HG03108 (cell line): ENCODE measurements around the gene HPRT1.

Experiments
- ATAC-seq: cut with Tn5 transposase; IDR thresholded peaks from one replicate; pipeline ENCODE4 v1.9.1; 2021; ENCODE audit warnings: moderate library complexity; ENCODE audit not compliant: unreplicated experiment

Gene HPRT1

GRCh38 chrX:134472041-134472440 is 12.1 kb downstream of the HPRT1 start:
- ATAC-seq, result no peak

- ATAC-seq, result no peak
Measured at GRCh38 chrX:134476284-134476683, 16.3 kb downstream of the HPRT1 start.

GRCh38 chrX:134478374-134478773 is 18.4 kb downstream of the HPRT1 start:
- no peak for ATAC-seq

- no peak for ATAC-seq
Measured at GRCh38 chrX:134480061-134480460, 20.1 kb downstream of the HPRT1 start.

- no peak for ATAC-seq
Measured at GRCh38 chrX:134481339-134481738, 21.4 kb downstream of the HPRT1 start.

GRCh38 chrX:134482371-134482770 is 22.4 kb downstream of the HPRT1 start:
- no peak for ATAC-seq

GRCh38 chrX:134484039-134484438 is 24.1 kb downstream of the HPRT1 start:
- no peak for ATAC-seq

- no peak for ATAC-seq
Measured at GRCh38 chrX:134501941-134502340, 42.0 kb downstream of the HPRT1 start.

GRCh38 chrX:134502686-134503085 is 42.7 kb downstream of the HPRT1 start:
- no peak for ATAC-seq

GRCh38 chrX:134512566-134512965 is 52.6 kb downstream of the HPRT1 start:
- no peak for ATAC-seq

- no peak for ATAC-seq
Measured at GRCh38 chrX:134513091-134513490, 53.1 kb downstream of the HPRT1 start.

GRCh38 chrX:134520860-134521390 is 61.0 kb downstream of the HPRT1 start:
- ATAC-seq, result no peak

- ATAC-seq, result no peak
Measured at GRCh38 chrX:134524181-134524580, 64.2 kb downstream of the HPRT1 start.

GRCh38 chrX:134525086-134525792 is 65.3 kb downstream of the HPRT1 start:
- ATAC-seq, result no peak

GRCh38 chrX:134526399-134526798 is 66.4 kb downstream of the HPRT1 start:
- ATAC-seq, result no peak

- no peak for ATAC-seq
Measured at GRCh38 chrX:134528960-134529359, 69.0 kb downstream of the HPRT1 start.

- no peak for ATAC-seq
Measured at GRCh38 chrX:134529481-134529880, 69.5 kb downstream of the HPRT1 start.

- no peak for ATAC-seq
Measured at GRCh38 chrX:134530845-134531244, 70.9 kb downstream of the HPRT1 start.

- no peak for ATAC-seq
Measured at GRCh38 chrX:134533352-134533751, 73.4 kb downstream of the HPRT1 start.

GRCh38 chrX:134533952-134534351 is 74.0 kb downstream of the HPRT1 start:
- no peak for ATAC-seq

- ATAC-seq, result no peak
Measured at GRCh38 chrX:134537179-134537955, 77.4 kb downstream of the HPRT1 start.

GRCh38 chrX:134538316-134538715 is 78.4 kb downstream of the HPRT1 start:
- no peak for ATAC-seq
